A549 (cell line): ENCODE data around the gene PAX4.

Experiments
- CHD2 ChIP-seq: fragments of 150-350 bp; IDR thresholded peaks from 2 replicates; pipeline ENCODE4 v1.6.1; 2014; ENCODE audit warnings: low read length; ENCODE audit not compliant: partially characterized antibody
- CTCF ChIP-seq: fragments of >200 bp; sonication (Bioruptor Twin); formaldehyde crosslinking; IDR thresholded peaks from 3 replicates; pipeline ENCODE4 v1.5.1; 2016
- ESRRA ChIP-seq: fragments of 150-350 bp; IDR thresholded peaks from 2 replicates; pipeline ENCODE4 v1.6.1; 2014; ENCODE audit warnings: mild to moderate bottlenecking, low read length, borderline replicate concordance
- HDAC2 ChIP-seq: fragments of 200-600 bp; sonication (generic); IDR thresholded peaks from 2 replicates; pipeline ENCODE4 v1.6.1; 2016
- JUNB ChIP-seq: fragments of >200 bp; sonication (Bioruptor Twin); formaldehyde crosslinking; IDR thresholded peaks from 2 replicates; pipeline ENCODE4 v1.6.1; 2016
- KDM5A ChIP-seq: fragments of 200-600 bp; sonication (generic); IDR thresholded peaks from 2 replicates; pipeline ENCODE4 v1.6.1; 2016; ENCODE audit warnings: antibody characterized with exemption, mild to moderate bottlenecking
- MAFK ChIP-seq: fragments of 450-650 bp; IDR thresholded peaks from 2 replicates; pipeline ENCODE4 v1.6.1; 2014; ENCODE audit not compliant: partially characterized antibody
- MAX ChIP-seq: IDR thresholded peaks from 2 replicates; pipeline ENCODE4 v1.6.1; 2012
- MAZ ChIP-seq: fragments of 150-350 bp; IDR thresholded peaks from 2 replicates; pipeline ENCODE4 v1.6.1; 2014; ENCODE audit warnings: antibody characterized with exemption, low read depth, low read length, borderline replicate concordance
- POLR2A ChIP-seq: IDR thresholded peaks from 2 replicates; pipeline ENCODE4 v1.6.1; 2012; ENCODE audit warnings: mild to moderate bottlenecking, low read length

- TF ChIP-seq JUNB (no peak), CTCF (no peak), MAZ (no peak), POLR2A (no peak), KDM5A (no peak), HDAC2 (no peak), MAX (no peak), MAFK (no peak), CHD2 (no peak), ESRRA (no peak)
These were observed 51.7 kb downstream of the PAX4 start for GRCh38 chr7:127566242-127566641.
